Activated CD4-positive, alpha-beta T cell treated with anti-CD3 and anti-CD28 coated beads for 48 hours (primary cell): ENCODE measurements around the gene DYRK1B.
"Not testable (repeated sequence)": the region's sequence is repeated elsewhere in the genome, so short reads cannot be mapped to it uniquely, and the experiment has no call there.

Experiments used
- DNase-seq: peaks from one replicate; pipeline ENCODE4 v3.0.0-alpha.2; 2020

DYRK1B gene

GRCh38 chr19:39833464-39834286 lies at the start of gene DYRK1B:
Gene DYRK1B, minus strand, starts transcription at chr19:39834162. Its CDS starts 2,295 bp downstream, at chr19:39831867.
- DNase-seq, result peak; percentile 97

DNA sequence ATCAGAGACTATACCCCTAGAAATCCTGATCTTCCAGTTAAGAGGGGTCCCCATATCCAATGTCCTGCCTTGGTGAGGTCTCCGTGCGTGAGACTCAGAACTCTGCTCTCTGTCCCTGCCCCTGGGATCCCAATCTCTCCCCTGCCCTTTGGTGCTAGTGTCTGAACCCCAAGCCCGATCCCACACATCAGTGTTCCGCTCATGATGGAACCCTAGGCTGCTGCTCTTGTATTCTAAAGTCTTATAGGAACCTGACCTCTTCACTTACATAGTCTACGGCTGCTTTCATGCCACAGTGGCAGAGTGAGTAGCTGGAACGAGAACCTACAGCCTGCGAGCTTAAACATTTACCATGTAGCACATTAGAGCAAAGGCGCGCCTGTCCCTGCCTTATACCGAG lies 48.7 kb upstream of the DYRK1B start:
- DNase-seq, result not testable (repeated sequence)

GRCh38 chr19:39881495-39882110 lies 47.6 kb upstream of the DYRK1B start:
- DNase-seq, result peak; percentile 57

- DNase-seq, result not testable (repeated sequence)
Measured at GRCh38 chr19:39880241-39880640, 46.3 kb upstream of the DYRK1B start.

DNA sequence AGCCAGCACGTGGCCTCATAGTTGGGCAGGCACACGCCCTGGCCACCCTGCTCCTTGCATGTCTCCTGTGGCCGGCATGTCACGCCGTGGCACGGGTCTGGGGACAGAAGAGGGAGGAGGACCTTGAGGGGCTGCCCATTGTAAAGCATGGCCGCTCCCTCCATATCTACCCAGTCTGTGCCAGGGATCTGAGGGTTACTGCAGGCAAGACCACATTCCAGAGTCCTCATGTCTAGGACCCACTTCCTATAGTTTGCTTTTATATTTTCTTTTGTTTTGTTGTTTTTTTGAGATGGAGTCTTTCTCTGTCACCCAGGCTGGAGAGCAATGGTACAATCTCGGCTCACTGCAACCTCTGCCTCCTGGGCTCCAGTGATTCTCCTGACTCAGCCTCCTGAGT lies 45.8 kb upstream of the DYRK1B start:
- not testable (repeated sequence) for DNase-seq

DNA sequence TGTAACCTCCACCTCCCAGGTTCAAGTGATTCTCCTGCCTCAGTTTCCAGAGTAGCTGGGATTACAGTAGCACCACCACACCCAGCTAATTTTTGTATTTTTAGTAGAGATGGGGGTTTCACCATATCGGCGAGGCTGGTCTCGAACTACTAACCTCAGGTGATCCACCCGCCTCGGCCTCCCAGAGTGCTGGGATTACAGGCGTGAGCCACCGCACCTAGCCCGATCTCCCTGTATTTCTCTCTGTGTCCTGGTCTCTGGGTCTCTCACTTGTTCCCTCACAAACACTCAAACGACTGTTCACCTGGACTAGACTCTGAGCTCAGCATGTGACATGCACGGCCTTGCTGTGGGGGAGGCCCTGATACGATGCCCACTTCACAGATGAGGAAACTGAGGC lies 44.9 kb upstream of the DYRK1B start:
- not testable (repeated sequence) for DNase-seq

DNA sequence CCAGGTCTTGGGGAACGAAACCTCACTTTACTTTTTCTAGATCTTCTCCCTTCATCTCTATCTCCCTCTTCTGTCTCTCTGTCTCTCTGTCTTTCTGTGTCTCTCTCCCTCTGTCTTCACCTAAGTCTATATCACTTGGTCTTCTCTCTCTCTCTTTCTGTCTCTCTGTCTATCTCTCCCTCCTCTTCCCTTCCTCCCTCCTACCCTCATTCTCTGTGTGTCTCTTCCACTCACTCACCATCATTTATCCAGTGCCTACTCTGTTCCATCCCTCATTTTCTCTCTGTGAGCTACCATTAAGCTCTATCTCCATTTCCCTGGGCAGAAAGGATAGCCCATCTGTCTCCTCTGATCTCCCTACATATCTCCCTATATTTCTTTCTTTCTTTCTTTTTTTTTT lies 44.4 kb upstream of the DYRK1B start:
- no peak for DNase-seq

DNA sequence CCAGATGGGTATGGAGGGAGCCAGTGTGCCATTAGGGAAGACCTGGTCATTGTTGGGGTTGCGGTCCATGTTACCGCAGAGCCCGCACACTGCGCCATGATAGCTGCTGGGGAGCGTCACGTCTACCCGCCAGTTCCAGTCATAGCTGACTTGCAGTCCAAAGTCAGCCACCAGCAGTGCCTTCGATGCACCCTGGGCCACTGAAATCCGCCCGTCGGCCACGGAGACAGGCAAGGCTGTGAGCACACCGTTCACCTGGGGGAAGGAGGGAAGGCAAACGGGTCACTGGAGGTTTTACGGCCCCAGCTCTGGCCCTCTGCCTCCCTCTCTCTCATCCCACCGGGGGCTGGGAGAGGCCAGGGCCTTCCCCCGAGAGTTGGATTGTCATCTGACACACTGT lies 44.0 kb upstream of the DYRK1B start:
- not testable (repeated sequence) for DNase-seq

DNA sequence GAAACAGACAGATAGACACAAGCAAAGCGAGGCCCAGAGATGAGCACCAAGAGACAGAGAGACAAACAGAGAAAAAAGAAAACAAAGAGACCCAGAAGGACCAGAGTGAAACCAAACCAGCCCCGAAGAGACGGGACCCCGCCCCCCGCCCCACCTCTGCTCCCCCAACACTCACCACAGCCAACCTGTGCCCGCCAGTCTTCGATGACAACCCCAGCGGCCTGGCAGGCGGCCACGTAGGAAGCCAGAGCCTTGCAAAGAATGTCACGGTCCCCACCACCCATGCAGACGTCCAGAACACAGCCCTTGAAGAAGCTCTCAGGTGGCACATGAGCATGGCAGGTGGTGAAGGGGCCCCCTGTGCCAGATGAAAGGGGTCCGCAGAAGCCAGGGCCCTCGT lies 43.5 kb upstream of the DYRK1B start:
- DNase-seq, result not testable (repeated sequence)

- not testable (repeated sequence) for DNase-seq
Measured at GRCh38 chr19:39876486-39876885, 42.5 kb upstream of the DYRK1B start.

DNA sequence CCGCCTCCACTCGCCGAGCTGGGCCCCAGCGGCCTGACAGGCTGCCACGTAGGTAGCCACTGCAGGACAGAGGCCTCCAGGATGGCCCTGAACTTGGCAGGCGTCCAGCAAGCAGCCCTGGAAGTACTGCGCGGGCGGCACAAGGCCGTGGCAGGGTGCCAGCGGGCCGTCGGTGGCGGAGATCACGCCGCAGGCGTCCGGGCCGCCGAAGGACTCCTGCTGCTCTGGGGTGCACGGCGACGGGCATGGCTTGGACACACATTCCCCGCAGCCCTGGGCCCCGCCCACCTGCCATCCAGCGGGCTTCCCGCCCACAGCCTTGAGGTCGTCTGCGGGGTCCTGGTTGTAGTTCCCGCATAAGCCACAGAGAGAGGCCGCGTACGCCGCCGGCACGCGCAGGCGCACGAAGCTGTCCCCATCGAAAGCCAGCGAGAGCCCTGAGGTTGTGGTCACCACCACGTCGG lies 41.5 kb upstream of the DYRK1B start:
- DNase-seq, result not testable (repeated sequence)

GRCh38 chr19:39874404-39874803 lies 40.4 kb upstream of the DYRK1B start:
- DNase-seq, result no peak

DNA sequence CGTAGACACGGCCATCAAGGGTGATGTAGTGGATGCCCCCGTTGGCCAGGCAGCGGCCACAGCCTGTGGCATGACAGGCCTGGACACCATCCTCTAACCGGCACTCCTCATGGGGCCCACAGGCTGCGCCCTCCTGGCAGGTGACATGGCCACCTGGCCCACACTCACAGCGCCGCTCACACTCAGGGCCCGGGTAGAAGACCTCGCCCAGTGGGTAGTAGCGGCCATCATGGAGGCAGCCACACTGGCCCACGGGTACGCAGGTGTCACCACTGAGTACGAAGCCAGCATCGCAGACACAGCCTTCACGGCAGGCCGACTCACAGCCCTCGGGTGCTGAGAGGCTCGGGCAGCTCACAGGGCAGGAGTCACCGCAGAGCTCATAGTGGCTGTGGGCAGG lies 39.4 kb upstream of the DYRK1B start:
- no peak for DNase-seq

DNA sequence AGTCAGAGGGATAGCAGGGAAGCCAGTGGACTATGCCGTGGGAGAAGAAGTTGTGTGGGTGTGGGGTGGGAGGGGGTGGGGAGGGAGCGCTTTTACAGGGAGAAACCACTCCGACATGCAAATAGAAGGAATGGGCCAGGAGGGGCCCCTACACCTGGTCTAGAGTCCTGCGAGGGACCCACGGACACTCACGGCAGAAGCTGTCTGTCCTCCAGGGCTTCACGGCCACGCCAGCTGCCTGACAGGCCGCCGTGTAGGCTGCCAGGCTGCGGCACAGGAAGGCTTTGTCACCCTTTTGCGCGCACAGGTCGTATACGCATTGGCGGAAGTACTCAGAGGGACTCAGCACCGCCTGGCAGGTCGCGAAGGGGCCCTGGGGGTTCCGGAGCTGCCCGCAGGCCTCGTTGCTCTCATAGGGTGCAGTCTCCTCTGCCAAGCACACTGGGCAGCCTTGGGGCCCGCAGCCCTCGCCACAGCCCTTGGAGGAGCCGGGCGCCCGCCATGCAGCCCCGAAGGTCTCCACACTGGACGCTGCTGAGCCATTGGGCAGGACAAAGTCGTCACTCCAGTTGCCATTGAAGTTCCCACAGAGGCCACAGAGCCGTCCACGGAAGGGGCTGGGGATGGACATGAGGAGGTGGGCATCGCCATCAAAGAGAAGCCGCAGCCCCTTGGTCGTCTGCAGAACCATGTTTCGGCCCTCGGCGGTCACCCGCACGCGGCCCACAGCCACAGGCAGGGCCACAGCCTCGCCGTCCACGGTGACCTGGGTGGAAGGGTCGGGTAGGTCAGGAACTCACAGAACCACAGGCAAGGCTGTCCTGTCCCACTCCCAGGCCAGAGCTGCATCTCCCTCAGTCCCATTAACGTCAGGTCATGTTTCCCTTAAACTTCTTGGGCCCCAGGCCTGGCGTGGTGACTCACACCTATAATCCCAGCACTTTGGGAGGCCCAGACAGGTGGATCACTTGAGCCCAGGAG lies 38.2 kb upstream of the DYRK1B start:
- DNase-seq, result no peak

DNA sequence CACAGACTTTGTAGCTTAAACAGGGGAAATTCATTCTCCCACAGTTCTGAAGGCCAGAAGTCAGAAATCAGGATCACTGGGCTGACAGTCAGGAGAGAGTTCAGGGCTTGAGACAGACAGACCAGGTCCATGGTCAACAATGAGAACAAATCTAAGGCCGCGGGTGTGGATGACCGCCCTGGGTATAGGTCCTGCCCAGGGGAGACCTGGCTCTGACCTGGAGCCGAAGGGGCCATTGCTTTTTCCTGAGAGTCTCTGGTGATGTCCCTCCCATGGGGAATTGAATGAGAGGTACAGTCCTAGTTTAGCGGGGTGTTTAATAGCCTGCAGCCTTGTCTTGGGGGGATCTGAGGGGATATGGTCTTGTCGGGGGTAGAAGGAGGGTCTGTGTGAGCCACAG lies 37.4 kb upstream of the DYRK1B start:
- DNase-seq, result no peak

GRCh38 chr19:39870171-39870971 lies 36.4 kb upstream of the DYRK1B start:
- DNase-seq, result no peak

DNA sequence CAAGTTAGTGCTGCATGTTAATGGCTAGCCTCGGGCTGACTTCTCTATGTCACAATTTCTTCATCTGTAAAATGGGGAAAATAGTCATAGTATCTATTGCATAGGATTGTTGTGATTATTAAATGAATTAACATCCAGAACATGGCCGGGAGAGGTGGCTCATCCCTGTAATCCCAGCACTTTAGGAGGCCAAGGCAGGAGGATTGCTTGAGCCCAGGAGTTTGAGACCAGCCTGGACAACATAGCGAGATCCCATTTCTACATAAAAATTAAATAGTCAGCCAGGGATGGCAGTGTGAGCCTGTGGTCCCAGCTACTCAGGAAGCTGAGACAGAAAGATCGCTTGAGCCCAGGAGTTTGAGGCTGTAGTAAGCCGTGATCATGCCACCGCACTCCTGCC lies 34.0 kb upstream of the DYRK1B start:
- no peak for DNase-seq

DNA sequence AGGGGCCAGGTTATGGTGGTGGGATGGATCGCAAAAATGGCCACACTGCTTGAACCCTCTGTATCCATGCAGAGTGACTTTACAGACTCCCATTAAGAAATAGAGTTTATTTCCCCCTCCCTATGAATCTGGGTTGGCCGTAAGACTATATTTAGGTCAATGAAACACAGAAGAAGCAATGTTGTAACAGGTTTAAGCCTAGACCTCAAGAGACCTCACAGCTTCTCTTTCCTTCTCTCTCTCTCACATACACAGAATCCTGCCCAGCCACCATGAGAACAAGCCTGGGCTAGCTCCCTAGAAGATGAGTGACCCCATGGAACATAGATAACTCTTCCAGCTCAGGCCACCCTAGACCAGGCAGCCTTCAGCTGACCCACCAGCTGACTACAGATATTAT lies 33.2 kb upstream of the DYRK1B start:
- DNase-seq, result no peak

DNA sequence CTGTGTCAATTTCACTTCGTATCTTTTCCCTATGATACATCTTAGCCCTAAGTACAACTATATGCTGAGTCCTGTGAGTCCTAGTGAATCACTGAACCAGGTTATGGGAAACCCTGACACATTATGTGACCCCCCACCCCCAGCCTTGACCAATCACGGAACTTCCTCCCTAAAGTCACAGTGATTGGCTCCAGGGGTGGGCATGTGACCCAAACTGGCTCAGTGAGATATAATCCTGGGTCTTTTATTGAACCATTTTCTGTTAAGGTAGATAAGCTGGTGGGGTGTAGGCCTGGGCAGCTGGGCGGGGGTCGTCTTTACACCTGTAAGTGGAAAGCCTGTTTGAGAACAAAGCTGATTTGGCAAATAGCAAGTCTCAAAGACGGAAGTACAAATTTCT lies 32.0 kb upstream of the DYRK1B start:
- DNase-seq, result no peak

GRCh38 chr19:39865186-39865585 lies 31.2 kb upstream of the DYRK1B start:
- no peak for DNase-seq

- DNase-seq, result no peak
Measured at GRCh38 chr19:39864118-39864517, 30.2 kb upstream of the DYRK1B start.

GRCh38 chr19:39858541-39858940 lies 24.6 kb upstream of the DYRK1B start:
- no peak for DNase-seq
